GM18858 (cell line): ENCODE results near the gene LCAT.

ENCODE experiments used
- ATAC-seq: cut with Tn5 transposase; IDR thresholded peaks from one replicate; pipeline ENCODE4 v1.9.1; 2021; ENCODE audit not compliant: unreplicated experiment

LCAT gene

GRCh38 chr16:67968400-67969253 is 24.7 kb upstream of the LCAT start, which contains the start of gene SLC12A4:
TSS of gene SLC12A4 (minus strand) at chr16:67968637. CDS start at chr16:67968553, 84 bp downstream.
- ATAC-seq = peak; percentile 67

- ATAC-seq = peak; percentile 11
Observed at GRCh38 chr16:67967958-67968399, 24.1 kb upstream of the LCAT start.

GRCh38 chr16:67967183-67967957 is 23.4 kb upstream of the LCAT start:
- ATAC-seq = no peak

- no peak for ATAC-seq
Observed at GRCh38 chr16:67966549-67967182, 22.7 kb upstream of the LCAT start.

- ATAC-seq = no peak
Observed at GRCh38 chr16:67965668-67966548, 22.0 kb upstream of the LCAT start.

- ATAC-seq = no peak
Observed at GRCh38 chr16:67964477-67965131, 20.7 kb upstream of the LCAT start.

- no peak for ATAC-seq
Observed at GRCh38 chr16:67963662-67964321, 19.9 kb upstream of the LCAT start.

GRCh38 chr16:67963292-67963661 is 19.4 kb upstream of the LCAT start:
- no peak for ATAC-seq

GRCh38 chr16:67962135-67962534 is 18.2 kb upstream of the LCAT start:
- ATAC-seq = no peak

GRCh38 chr16:67961551-67961957 is 17.6 kb upstream of the LCAT start:
- ATAC-seq = no peak

- no peak for ATAC-seq
Observed at GRCh38 chr16:67959536-67960329, 15.8 kb upstream of the LCAT start.

- ATAC-seq = no peak
Observed at GRCh38 chr16:67957622-67958021, 13.7 kb upstream of the LCAT start.

GRCh38 chr16:67954421-67955196 is 10.7 kb upstream of the LCAT start:
- no peak for ATAC-seq

- ATAC-seq = no peak
Observed at GRCh38 chr16:67953641-67954375, 9.9 kb upstream of the LCAT start.

- ATAC-seq = no peak
Observed at GRCh38 chr16:67951485-67951884, 7.6 kb upstream of the LCAT start.

GRCh38 chr16:67950335-67950843 is 6.5 kb upstream of the LCAT start:
- no peak for ATAC-seq

- ATAC-seq = no peak
Observed at GRCh38 chr16:67949645-67950044, 5.7 kb upstream of the LCAT start.
